Motor neuron (in vitro differentiated cells): ENCODE results near the gene PTGDR. TPM values are rescaled to one million over a fixed set of nuclear protein-coding genes. Genes with fewer than 3 reads are reported as not detected.

Experiments used
- ATAC-seq, 8 experiments: fragments of 200-7000 bp; cut with Tn5 transposase; replicated peaks in 6 of 8; 2 replicates each; pipeline ENCODE4 v1.8.0; 2021; ENCODE audit warnings: mild to moderate bottlenecking in 8 of 8, moderate library complexity in 8 of 8
- H3K27ac ChIP-seq, 2 donors: fragments of 250-450 bp; sonication (Bioruptor Pico); 2 replicates each; pipeline ENCODE4 v1.9.0; 2021; ENCODE audit warnings: antibody characterized with exemption in 2 of 2, mild to moderate bottlenecking in 2 of 2, moderate library complexity in 1 of 2
- H3K4me1 ChIP-seq, 2 donors: fragments of 250-450 bp; sonication (Bioruptor Pico); replicated peaks in 1 of 2; 2 replicates each; pipeline ENCODE4 v1.6.1; 2021; ENCODE audit warnings: antibody characterized with exemption in 2 of 2, mild to moderate bottlenecking in 2 of 2, moderate library complexity in 1 of 2
- H3K4me3 ChIP-seq, 5 donors: fragments of 250-450 bp; sonication (Bioruptor Pico); 2 replicates each; pipeline ENCODE4 v1.9.0; 2021; ENCODE audit warnings: antibody characterized with exemption in 5 of 5, mild to moderate bottlenecking in 5 of 5, moderate library complexity in 4 of 5
- WGBS, 10 experiments: fragments of 450-650 bp; shearing (Covaris generic); methylation state at CpG; one replicate each; pipeline ENCODE4 v1.0.0; 2022; 5-methylcytosine and 5-hydroxymethylcytosine counted together
- in situ Hi-C, 9 experiments: fragments of 400-800 bp; cut with MboI; loops; one replicate each; pipeline ENCODE4 v1.15.0; 2021; ENCODE audit warnings: low sequenced_read_pairs in 9 of 9, low pct_unique_long_range_greater_than_20kb in 2 of 9; ENCODE audit not compliant: unreplicated experiment in 9 of 9
- total RNA-seq, 8 experiments: library from RNA; unstranded; fragments of 300-600 nt; gene quantifications; 2 replicates each; pipeline versions ENCODE4 v1.2.3 to v1.2.4, GENCODE V29; 2022

The PTGDR gene
- total RNA-seq, 8 experiments from 2014 or later = 0.04 to 0.21 TPM; not detected in 6

DNA sequence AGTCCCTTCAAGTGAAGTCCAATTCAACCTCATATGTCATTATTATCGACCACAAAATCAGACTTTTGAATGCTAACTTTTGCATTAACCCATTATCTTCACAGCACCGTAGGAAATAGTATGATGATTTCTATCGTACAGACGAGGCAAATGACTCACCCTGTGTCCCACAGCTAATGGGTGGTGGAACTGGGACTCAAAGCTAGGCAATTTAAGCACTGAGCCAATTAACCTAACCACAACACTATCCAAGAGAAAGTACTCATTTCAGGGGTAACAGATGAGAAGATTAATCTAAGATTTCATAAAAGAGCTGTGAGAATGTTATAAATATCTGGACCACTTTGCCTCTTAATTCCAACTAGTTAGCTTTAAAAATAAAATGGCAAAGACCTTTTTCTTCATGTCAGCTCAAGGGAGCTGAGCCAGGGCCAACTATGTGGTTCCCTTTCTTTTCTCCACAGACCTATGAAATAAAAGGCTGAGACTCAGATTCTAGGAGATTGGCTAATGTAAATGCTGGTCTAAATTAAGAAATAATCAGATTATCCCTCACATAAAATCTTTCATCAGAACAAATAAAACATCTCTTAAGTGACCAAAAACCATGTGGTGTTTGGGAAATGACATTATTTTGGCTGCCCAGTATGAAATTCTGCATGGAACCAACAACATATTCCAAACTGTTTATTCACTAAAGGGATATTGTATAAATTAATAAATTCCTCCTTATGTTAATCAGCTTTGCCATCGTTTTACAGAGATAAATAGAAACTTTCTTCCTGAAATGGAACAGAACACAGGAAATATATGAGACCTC, 51.5 kb downstream of the PTGDR start:
- in situ Hi-C loops = loop anchor here in 1 of 9 experiments (25.0 kb wide), 1 partner anchor 368 kb away; the partner anchor contains the start of gene ERO1A
- H3K27ac ChIP-seq = no peak overlapping the region
- no peaks in the 10 kb centered on the region for H3K4me1 ChIP-seq
- no peak overlapping the region for H3K4me3 ChIP-seq
- 0 to 81% (median 41%) methylated on average over 1 to 5 of the region's 5 CpGs for WGBS, 10 experiments
- no peak for ATAC-seq

DNA sequence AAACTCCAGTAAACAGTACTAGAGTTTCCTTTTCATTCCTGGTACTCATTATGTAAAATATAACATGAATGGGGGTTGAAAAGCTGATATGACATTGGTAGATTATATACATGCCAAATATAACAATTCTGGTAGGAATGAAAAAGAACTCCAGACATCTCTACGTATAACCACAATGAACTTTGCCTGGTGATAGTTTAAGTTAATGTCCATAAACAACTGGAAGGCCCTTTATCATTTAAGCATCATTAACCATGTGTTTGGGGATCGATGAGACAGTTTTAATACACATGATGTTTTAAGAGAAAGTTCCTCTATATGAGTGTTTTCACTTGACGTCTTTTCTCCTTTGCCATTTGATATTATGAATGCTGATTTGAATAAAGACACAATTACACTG, 52.4 kb downstream of the PTGDR start:
- in situ Hi-C loops = loop anchor here in 1 of 9 experiments (25.0 kb wide), 1 partner anchor 367 kb away; the partner anchor contains the start of gene ERO1A
- ATAC-seq = no peak
- Histone ChIP-seq H3K27ac (no peak overlapping the region), H3K4me1 (no peaks in the 10 kb centered on the region), H3K4me3 (no peak overlapping the region)
- WGBS, 10 experiments = 60 to 89% (median 80%) methylated on average over 1 to 3 of the region's 3 CpGs; no CpG with 5 or more reads in 1 of the 10 experiments

DNA sequence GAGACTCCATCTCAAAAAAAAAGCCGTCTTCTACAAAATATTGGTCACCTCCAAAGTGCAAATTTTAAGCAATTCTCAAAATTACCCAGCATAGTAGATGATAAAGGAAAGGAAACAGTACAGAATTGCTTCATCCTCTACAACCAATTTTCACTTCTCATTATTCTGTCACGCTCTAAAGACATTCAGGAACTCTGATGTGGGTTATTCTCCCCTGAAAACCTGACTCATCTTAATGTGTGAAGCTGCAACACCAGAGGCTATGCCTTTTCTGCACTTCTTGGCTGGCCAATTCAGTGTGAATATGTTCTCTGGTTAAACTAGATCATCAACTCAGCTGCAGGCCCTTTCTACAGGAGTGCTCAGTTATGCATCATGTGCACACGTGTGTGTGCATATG, 57.6 kb downstream of the PTGDR start:
- Histone ChIP-seq H3K4me1 (no peaks in the 10 kb centered on the region), H3K4me3 (no peak overlapping the region), H3K27ac (no peak overlapping the region)
- ATAC-seq = peak in 3 of 8 experiments; percentile 37 to 98 (median 78)
- in situ Hi-C loops = no loop called here
- WGBS, 10 experiments = 31 to 100% (median 89%) methylated on average over 1 to 3 of the region's 3 CpGs; no CpG with 5 or more reads in 1 of the 10 experiments

DNA sequence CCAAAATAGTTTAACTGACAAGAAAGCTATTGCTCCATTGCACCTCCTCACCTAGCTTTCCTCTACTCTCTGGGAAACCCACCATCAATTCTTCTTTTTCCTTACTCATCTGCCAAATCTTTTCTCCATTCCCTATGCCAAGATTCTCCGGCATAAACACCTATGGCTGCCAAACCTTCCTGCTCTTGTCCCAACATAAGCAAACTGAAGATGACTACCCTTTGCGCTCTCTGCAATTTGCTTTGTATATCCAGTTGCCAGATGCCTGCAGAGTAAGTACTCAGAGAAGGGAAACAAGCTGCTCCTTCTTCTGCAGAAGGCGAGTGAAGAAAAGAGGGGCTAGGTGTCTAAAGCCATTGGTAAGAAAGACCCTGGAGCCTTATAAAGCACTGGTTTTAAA, 58.1 kb downstream of the PTGDR start:
- in situ Hi-C loops = no loop called here
- ATAC-seq = no peak
- 40 to 100% (median 91%) methylated on average over 1 to 3 of the region's 3 CpGs; no CpG with 5 or more reads in 1 of the 10 experiments for WGBS, 10 experiments
- H3K4me3 ChIP-seq = no peak overlapping the region
- H3K27ac ChIP-seq = no peak overlapping the region
- H3K4me1 ChIP-seq = no peaks in the 10 kb centered on the region

Other genes starting within 250 kb of the PTGDR start
- gene NID2, start 198.6 kb upstream of the PTGDR start, total RNA-seq = 10 to 100 TPM in 1 of 8 experiments, 1 to 10 TPM in 5, under 1 TPM in 2; 0.63 to 91.1 (median 1.6) TPM
- gene PTGER2, start 46.6 kb downstream of the PTGDR start, total RNA-seq = 1 to 10 TPM in 2 of 8 experiments, under 1 TPM in 5, not detected in 1; 0.14 to 6.3 (median 0.36) TPM